NT2/D1 (cell line): ENCODE measurements around the gene LRRIQ3.

Experiments used
- DNase-seq: peaks from one replicate; pipeline ENCODE4 v3.0.0-alpha.2; 2011; ENCODE audit warnings: low read depth, low spot score
- H3K27me3 ChIP-seq: 2 replicates; pipeline ENCODE4 v1.6.0; 2011; ENCODE audit warnings: mild to moderate bottlenecking; ENCODE audit not compliant: insufficient read length, insufficient read depth
- H3K36me3 ChIP-seq: 2 replicates; pipeline ENCODE4 v1.6.1; 2011; ENCODE audit warnings: mild to moderate bottlenecking, low read length, mixed read lengths; ENCODE audit not compliant: insufficient read depth, insufficient read length
- H3K4me1 ChIP-seq: 2 replicates; pipeline ENCODE4 v1.5.1; 2011; ENCODE audit not compliant: insufficient read depth, insufficient read length
- H3K4me3 ChIP-seq: 2 replicates; pipeline ENCODE4 v1.5.1; 2011; ENCODE audit warnings: low read depth; ENCODE audit not compliant: insufficient read length
- H3K9ac ChIP-seq: 2 replicates; pipeline ENCODE4 v1.6.0; 2011; ENCODE audit warnings: low read depth; ENCODE audit not compliant: insufficient read length
- H3K9me3 ChIP-seq: 2 replicates; pipeline ENCODE4 v1.5.1; 2011; ENCODE audit warnings: mild to moderate bottlenecking, low read length; ENCODE audit not compliant: insufficient read depth
- SUZ12 ChIP-seq: IDR thresholded peaks from 2 replicates; pipeline ENCODE4 v1.6.1; 2011; ENCODE audit not compliant: insufficient read length, insufficient read depth; ENCODE audit errors: extremely low read depth
- YY1 ChIP-seq: IDR thresholded peaks from 2 replicates; pipeline ENCODE4 v1.6.1; 2011; ENCODE audit not compliant: insufficient read length, insufficient read depth
- ZNF274 ChIP-seq: IDR thresholded peaks from 2 replicates; pipeline ENCODE4 v1.6.1; 2011; ENCODE audit warnings: mild to moderate bottlenecking, low read depth, low read length

LRRIQ3 gene

GRCh38 chr1:74223453-74223852, 25.5 kb upstream of the LRRIQ3 start:
- no peaks in the 10 kb centered on the region for H3K9me3 ChIP-seq
- TF ChIP-seq SUZ12 = no peak
- no peak for TF ChIP-seq ZNF274
- TF ChIP-seq YY1 = no peak
- no peak overlapping the region for H3K4me3 ChIP-seq
- no peaks in the 10 kb centered on the region for H3K4me1 ChIP-seq
- H3K36me3 ChIP-seq = no peaks in the 10 kb centered on the region
- H3K9ac ChIP-seq = no peak overlapping the region
- no peaks in the 10 kb centered on the region for H3K27me3 ChIP-seq
- no peak for DNase-seq

GRCh38 chr1:74222701-74223100, 24.7 kb upstream of the LRRIQ3 start:
- no peaks in the 10 kb centered on the region for H3K9me3 ChIP-seq
- H3K36me3 ChIP-seq = no peaks in the 10 kb centered on the region
- no peak overlapping the region for H3K9ac ChIP-seq
- no peak for DNase-seq
- no peak overlapping the region for H3K4me3 ChIP-seq
- TF ChIP-seq ZNF274 = no peak
- no peak for TF ChIP-seq SUZ12
- no peak for TF ChIP-seq YY1
- no peaks in the 10 kb centered on the region for H3K4me1 ChIP-seq
- no peaks in the 10 kb centered on the region for H3K27me3 ChIP-seq

GRCh38 chr1:74215229-74215628, 17.3 kb upstream of the LRRIQ3 start:
- no peak for TF ChIP-seq SUZ12
- no peak for TF ChIP-seq ZNF274
- TF ChIP-seq YY1 = no peak
- H3K4me1 ChIP-seq = no peaks in the 10 kb centered on the region

GRCh38 chr1:74205266-74205665, 7.3 kb upstream of the LRRIQ3 start:
- Histone ChIP-seq H3K9me3 (no peaks in the 10 kb centered on the region), H3K36me3 (peaks cover 21% of the 10 kb centered on the region), H3K4me3 (no peak overlapping the region), H3K9ac (no peak overlapping the region), H3K27me3 (no peaks in the 10 kb centered on the region), H3K4me1 (no peaks in the 10 kb centered on the region)
- no peak for TF ChIP-seq ZNF274
- no peak for TF ChIP-seq YY1
- no peak for TF ChIP-seq SUZ12
- DNase-seq = no peak

More at GRCh38 chr1:74215229-74215628, 17.3 kb upstream of the LRRIQ3 start:
- Histone ChIP-seq H3K9me3 (no peaks in the 10 kb centered on the region), H3K9ac (no peak overlapping the region), H3K27me3 (no peaks in the 10 kb centered on the region), H3K4me3 (no peak overlapping the region), H3K36me3 (no peaks in the 10 kb centered on the region)
- no peak for DNase-seq

GRCh38 chr1:74199504-74199903, 1.5 kb upstream of the LRRIQ3 start:
- DNase-seq = no peak
- no peak overlapping the region for H3K4me3 ChIP-seq
- no peaks in the 10 kb centered on the region for H3K9me3 ChIP-seq
- peaks cover 20% of the 10 kb centered on the region for H3K36me3 ChIP-seq
- no peaks in the 10 kb centered on the region for H3K4me1 ChIP-seq
- H3K9ac ChIP-seq = no peak overlapping the region
- H3K27me3 ChIP-seq = no peaks in the 10 kb centered on the region
- TF ChIP-seq YY1 (no peak), ZNF274 (no peak), SUZ12 (no peak)

GRCh38 chr1:74197255-74197654, 721 bp downstream of the LRRIQ3 start:
- Histone ChIP-seq H3K9me3 (no peaks in the 10 kb centered on the region), H3K4me1 (no peaks in the 10 kb centered on the region), H3K9ac (no peak overlapping the region), H3K27me3 (no peaks in the 10 kb centered on the region), H3K36me3 (peaks cover 12% of the 10 kb centered on the region), H3K4me3 (peak overlapping the region; percentile 74)
- TF ChIP-seq YY1 = no peak
- no peak for TF ChIP-seq ZNF274
- no peak for TF ChIP-seq SUZ12
- no peak for DNase-seq

- peaks cover 6% of the 10 kb centered on the region for H3K36me3 ChIP-seq
- H3K4me3 ChIP-seq = no peak overlapping the region
- no peak for DNase-seq
- H3K9ac ChIP-seq = no peak overlapping the region
- no peaks in the 10 kb centered on the region for H3K9me3 ChIP-seq
- no peaks in the 10 kb centered on the region for H3K27me3 ChIP-seq
- H3K4me1 ChIP-seq = no peaks in the 10 kb centered on the region
- TF ChIP-seq SUZ12 (no peak), YY1 (no peak), ZNF274 (no peak)
Observed at GRCh38 chr1:74195339-74195738, 2.6 kb downstream of the LRRIQ3 start.

GRCh38 chr1:74193908-74194307, 4.1 kb downstream of the LRRIQ3 start:
- no peaks in the 10 kb centered on the region for H3K36me3 ChIP-seq
- no peaks in the 10 kb centered on the region for H3K27me3 ChIP-seq
- DNase-seq = no peak
- TF ChIP-seq YY1 (no peak), ZNF274 (no peak), SUZ12 (no peak)
- no peak overlapping the region for H3K4me3 ChIP-seq
- no peaks in the 10 kb centered on the region for H3K4me1 ChIP-seq
- H3K9me3 ChIP-seq = no peaks in the 10 kb centered on the region
- H3K9ac ChIP-seq = no peak overlapping the region
